GM21515 (cell line): Measurements from ENCODE around the gene DNAJB12.
"Not testable (repeated sequence)": the region's sequence is repeated elsewhere in the genome, so short reads cannot be mapped to it uniquely, and the experiment has no call there.

Source experiments
- ATAC-seq: cut with Tn5 transposase; IDR thresholded peaks from one replicate; pipeline ENCODE4 v1.9.1; 2021; ENCODE audit not compliant: unreplicated experiment

Gene DNAJB12

GRCh38 chr10:72318418-72319262 is 36.1 kb downstream of the DNAJB12 start:
- no peak for ATAC-seq

GRCh38 chr10:72316748-72317435 is 37.8 kb downstream of the DNAJB12 start:
- ATAC-seq = no peak

DNA sequence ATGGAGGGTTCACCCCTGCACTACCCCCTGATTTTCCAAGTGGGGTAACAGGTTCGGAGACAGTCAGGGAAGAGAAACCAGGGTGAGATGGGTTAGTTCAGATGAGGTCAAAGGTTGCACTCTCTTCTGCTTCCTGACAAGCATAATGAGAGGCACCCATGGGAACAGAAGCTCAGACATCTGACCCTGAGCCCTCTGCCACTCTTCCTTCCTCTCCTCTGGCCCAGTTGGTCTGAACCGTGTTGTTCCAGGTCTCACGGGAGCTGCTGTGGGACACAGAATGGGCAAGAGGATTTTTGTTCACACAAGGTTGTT is 38.4 kb downstream of the DNAJB12 start:
- ATAC-seq = no peak

DNA sequence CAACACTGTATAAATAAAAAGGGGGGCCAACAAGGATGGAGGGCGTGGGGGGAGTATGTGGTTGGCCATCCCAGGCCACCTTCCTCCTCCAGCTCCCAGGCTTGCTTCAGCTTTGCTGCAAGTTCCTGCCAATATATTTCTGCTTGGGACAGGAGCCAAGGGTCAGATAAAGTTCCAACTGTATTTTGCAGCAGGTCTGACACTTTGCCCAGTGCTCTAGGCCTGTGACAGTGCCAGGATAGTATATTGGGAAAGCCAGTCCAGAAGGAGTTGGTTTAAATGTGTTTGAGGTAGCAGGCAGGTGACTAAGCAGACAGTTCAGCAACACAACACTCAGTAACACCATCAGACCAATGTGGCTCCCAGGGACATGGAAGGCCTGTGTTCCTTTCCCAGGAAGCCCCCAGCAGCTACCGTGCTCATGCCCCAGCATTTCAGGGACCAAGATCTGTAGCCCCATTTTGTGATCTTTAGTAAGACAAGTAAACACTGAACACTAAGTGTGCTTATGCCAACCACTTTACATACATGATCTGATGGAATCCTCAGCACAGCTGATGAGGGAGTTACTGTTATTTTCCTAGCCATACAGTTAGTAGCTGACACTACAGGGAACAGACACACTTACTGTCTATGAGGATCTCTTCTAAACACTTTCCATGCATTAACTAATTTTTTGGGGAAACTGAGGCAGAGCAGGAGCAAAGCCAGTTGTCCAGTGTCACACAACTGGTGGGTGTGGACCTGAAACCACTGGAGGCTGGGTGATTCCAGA is 38.9 kb downstream of the DNAJB12 start:
- no peak for ATAC-seq

GRCh38 chr10:72315054-72315453 is 39.7 kb downstream of the DNAJB12 start:
- no peak for ATAC-seq

DNA sequence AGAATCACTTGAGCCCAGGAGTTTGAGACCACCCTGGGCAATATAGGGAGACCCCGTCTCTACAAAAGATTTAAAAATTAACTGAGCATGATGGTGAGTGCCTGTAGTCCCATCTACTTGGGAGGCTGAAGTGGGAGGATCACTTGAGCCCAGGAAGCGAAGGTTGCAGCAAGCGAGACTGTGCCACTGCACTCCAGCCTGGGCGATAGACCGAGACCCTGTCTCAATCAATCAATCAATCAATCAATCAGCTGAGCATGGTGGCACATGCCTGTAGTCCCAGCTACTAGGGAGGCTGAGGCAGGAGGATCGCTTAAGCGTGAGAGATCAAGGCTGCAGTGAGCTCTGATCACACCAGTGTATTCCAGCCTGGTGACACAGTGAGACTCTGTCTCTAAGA is 40.5 kb downstream of the DNAJB12 start:
- ATAC-seq = no peak

DNA sequence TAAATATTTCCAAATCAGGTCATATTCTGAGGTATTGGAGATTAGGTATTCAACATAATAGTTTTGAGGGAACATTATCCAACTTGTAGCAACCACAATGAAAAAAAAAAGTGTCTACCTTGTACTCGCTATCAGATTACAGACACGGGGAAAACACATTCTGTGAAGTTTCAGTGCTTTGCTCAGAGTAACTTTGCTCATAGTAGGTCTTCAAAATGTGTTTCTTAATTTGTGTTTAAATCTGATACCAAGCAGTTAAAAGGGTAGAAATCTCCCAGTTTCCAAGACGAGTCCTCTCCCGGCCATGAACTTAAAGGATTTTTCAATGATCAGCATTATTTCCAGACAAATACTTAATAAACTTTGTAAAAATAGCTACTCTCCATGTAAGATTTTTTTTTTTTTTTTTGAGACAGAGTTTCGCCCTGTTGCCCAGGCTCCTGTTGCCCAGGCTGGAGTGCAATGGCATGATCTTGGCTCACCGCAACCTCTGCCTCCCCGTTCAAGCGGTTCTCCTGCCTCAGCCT is 41.8 kb downstream of the DNAJB12 start:
- no peak for ATAC-seq

DNA sequence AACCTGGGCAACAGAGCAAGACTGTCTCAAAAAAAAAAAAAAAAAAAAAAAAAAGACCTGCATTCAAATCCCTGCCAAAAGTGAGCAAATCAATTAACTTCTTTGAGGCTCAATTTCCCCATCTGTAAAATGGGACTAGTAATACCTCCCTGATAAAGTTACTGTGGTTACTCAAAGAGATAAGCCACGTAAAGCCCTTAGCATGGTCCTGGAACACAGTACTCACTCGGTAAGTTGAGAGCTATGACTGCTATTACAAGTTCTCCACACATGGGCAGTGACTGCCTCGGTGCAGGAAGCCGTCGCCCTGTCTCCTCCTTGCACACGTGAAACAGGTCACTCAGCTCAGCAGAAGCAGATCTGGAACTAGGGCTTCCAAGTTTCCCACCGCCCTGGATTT is 43.1 kb downstream of the DNAJB12 start:
- no peak for ATAC-seq

DNA sequence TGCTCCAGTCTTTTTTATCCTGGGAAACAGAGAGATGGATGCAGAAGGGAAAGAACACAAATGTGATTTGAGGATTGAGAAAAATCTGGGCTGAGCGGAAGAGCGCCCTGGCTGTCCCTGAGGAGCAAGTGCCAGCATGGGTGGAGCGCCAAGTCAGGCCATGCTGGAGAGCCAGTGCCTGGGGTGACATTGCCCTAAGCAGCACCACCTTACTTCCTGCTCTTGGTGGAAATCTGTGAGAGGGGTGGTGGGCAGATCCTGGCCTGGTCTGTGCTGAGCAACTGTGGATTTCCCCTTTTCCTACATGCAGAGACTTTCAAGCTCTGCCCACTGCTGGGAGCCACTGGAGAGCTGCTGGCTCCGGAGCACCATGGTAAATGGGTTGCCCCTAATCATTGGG is 44.1 kb downstream of the DNAJB12 start:
- no peak for ATAC-seq

GRCh38 chr10:72310241-72310633 is 44.5 kb downstream of the DNAJB12 start:
- ATAC-seq = no peak

- ATAC-seq = no peak
Measured at GRCh38 chr10:72309290-72310240, 45.2 kb downstream of the DNAJB12 start.

- no peak for ATAC-seq
Measured at GRCh38 chr10:72308320-72308987, 46.3 kb downstream of the DNAJB12 start.

- not testable (repeated sequence) for ATAC-seq
Measured at GRCh38 chr10:72307711-72308110, 47.0 kb downstream of the DNAJB12 start.

- ATAC-seq = no peak
Measured at GRCh38 chr10:72306215-72306760, 48.4 kb downstream of the DNAJB12 start.

- no peak for ATAC-seq
Measured at GRCh38 chr10:72303424-72304128, 51.1 kb downstream of the DNAJB12 start.

- ATAC-seq = no peak
Measured at GRCh38 chr10:72298592-72299519, 55.9 kb downstream of the DNAJB12 start.

- ATAC-seq = peak; percentile 76
Measured at GRCh38 chr10:72297805-72298591, 56.7 kb downstream of the DNAJB12 start.
